ENCODE results near the gene CEBPA.
A peak's percentile ranks its signal among the peaks of the same experiment; 100 is the strongest.

CEBPA gene

GRCh38 chr19:33282036-33282671, 20.2 kb downstream of the CEBPA start:
- no peak overlapping the region for H3K27ac Mint-ChIP-seq
- H3K4me3 Mint-ChIP-seq = no peak overlapping the region
- ATAC-seq (replicated peaks) = no peak
- peaks cover 42 to 44% of the 10 kb centered on the region in 2 donors for H3K27me3 Mint-ChIP-seq
- no peak for DNase-seq
- peaks cover 10 to 27% of the 10 kb centered on the region in 2 donors for H3K4me1 Mint-ChIP-seq
- peaks cover 4 to 5% of the 10 kb centered on the region in 2 donors for H3K36me3 Mint-ChIP-seq
- peaks cover 2 to 4% of the 10 kb centered on the region in 2 donors for H3K9me3 Mint-ChIP-seq

GRCh38 chr19:33281296-33281926, 20.9 kb downstream of the CEBPA start:
- H3K27ac Mint-ChIP-seq = no peak overlapping the region
- peaks cover 10 to 22% of the 10 kb centered on the region in 2 donors for H3K4me1 Mint-ChIP-seq
- H3K36me3 Mint-ChIP-seq = peaks cover 4 to 5% of the 10 kb centered on the region in 2 donors
- ATAC-seq (replicated peaks) (no peak), DNase-seq (no peak)
- peaks cover 0 to 4% of the 10 kb centered on the region in 2 donors for H3K9me3 Mint-ChIP-seq
- peaks cover 36 to 37% of the 10 kb centered on the region in 2 donors for H3K27me3 Mint-ChIP-seq
- no peak overlapping the region for H3K4me3 Mint-ChIP-seq

- Mint-ChIP-seq H3K36me3 (peaks cover 4 to 5% of the 10 kb centered on the region in 2 donors), H3K27ac (peak overlapping the region; percentile 88), H3K4me1 (peaks cover 10 to 22% of the 10 kb centered on the region in 2 donors), H3K4me3 (peak overlapping the region; percentile 47 to 69), H3K27me3 (peaks cover 27 to 29% of the 10 kb centered on the region in 2 donors), H3K9me3 (peaks cover 0 to 4% of the 10 kb centered on the region in 2 donors)
- DNase-seq (peak; percentile 77), ATAC-seq (replicated peaks) (peak; percentile 96)
These were observed 21.9 kb downstream of the CEBPA start for GRCh38 chr19:33280351-33280921.

GRCh38 chr19:33279430-33280350, 22.6 kb downstream of the CEBPA start:
- H3K9me3 Mint-ChIP-seq = peaks cover 0 to 4% of the 10 kb centered on the region in 2 donors
- peaks cover 10 to 22% of the 10 kb centered on the region in 2 donors for H3K4me1 Mint-ChIP-seq
- peaks cover 4 to 5% of the 10 kb centered on the region in 2 donors for H3K36me3 Mint-ChIP-seq
- DNase-seq (no peak), ATAC-seq (replicated peaks) (peak; percentile 3 to 14)
- H3K27ac Mint-ChIP-seq = peak overlapping the region; percentile 88
- peak overlapping the region; percentile 47 to 69 for H3K4me3 Mint-ChIP-seq
- peaks cover 22 to 25% of the 10 kb centered on the region in 2 donors for H3K27me3 Mint-ChIP-seq

GRCh38 chr19:33278403-33279269, 23.7 kb downstream of the CEBPA start:
- Mint-ChIP-seq H3K27me3 (peaks cover 12 to 17% of the 10 kb centered on the region in 2 donors), H3K27ac (peak overlapping the region; percentile 74), H3K4me3 (no peak overlapping the region), H3K4me1 (peaks cover 13 to 30% of the 10 kb centered on the region in 2 donors), H3K36me3 (peaks cover 4 to 5% of the 10 kb centered on the region in 2 donors), H3K9me3 (peaks cover 0 to 4% of the 10 kb centered on the region in 2 donors)
- DNase-seq = no peak
- ATAC-seq (replicated peaks) = no peak

- ATAC-seq (replicated peaks) = no peak
- Mint-ChIP-seq H3K36me3 (peaks cover 4 to 5% of the 10 kb centered on the region in 2 donors), H3K4me3 (no peak overlapping the region)
These were observed 24.3 kb downstream of the CEBPA start for GRCh38 chr19:33278023-33278402.

GRCh38 chr19:33277434-33277833, 24.9 kb downstream of the CEBPA start:
- Mint-ChIP-seq H3K27ac (no peak overlapping the region), H3K9me3 (peaks cover 0 to 4% of the 10 kb centered on the region in 2 donors), H3K4me3 (no peak overlapping the region), H3K36me3 (peaks cover 4 to 5% of the 10 kb centered on the region in 2 donors), H3K4me1 (peaks cover 13 to 30% of the 10 kb centered on the region in 2 donors), H3K27me3 (peaks cover 9 to 14% of the 10 kb centered on the region in 2 donors)
- ATAC-seq (replicated peaks) (no peak), DNase-seq (no peak)

More at GRCh38 chr19:33278023-33278402, 24.3 kb downstream of the CEBPA start:
- peaks cover 0 to 4% of the 10 kb centered on the region in 2 donors for H3K9me3 Mint-ChIP-seq
- peaks cover 9 to 14% of the 10 kb centered on the region in 2 donors for H3K27me3 Mint-ChIP-seq
- no peak for DNase-seq
- peak overlapping the region; percentile 74 for H3K27ac Mint-ChIP-seq
- peaks cover 13 to 30% of the 10 kb centered on the region in 2 donors for H3K4me1 Mint-ChIP-seq

GRCh38 chr19:33275933-33276619, 26.3 kb downstream of the CEBPA start:
- Mint-ChIP-seq H3K27me3 (peaks cover 2 to 9% of the 10 kb centered on the region in 2 donors), H3K4me1 (peaks cover 11 to 23% of the 10 kb centered on the region in 2 donors), H3K36me3 (peaks cover 3 to 5% of the 10 kb centered on the region in 2 donors), H3K27ac (no peak overlapping the region), H3K9me3 (peaks cover 0 to 4% of the 10 kb centered on the region in 2 donors), H3K4me3 (no peak overlapping the region)
- DNase-seq (no peak), ATAC-seq (replicated peaks) (no peak)

GRCh38 chr19:33275559-33275932, 26.8 kb downstream of the CEBPA start:
- H3K4me1 Mint-ChIP-seq = peaks cover 9 to 18% of the 10 kb centered on the region in 2 donors
- peaks cover 0 to 4% of the 10 kb centered on the region in 2 donors for H3K9me3 Mint-ChIP-seq
- H3K36me3 Mint-ChIP-seq = peaks cover 2 to 5% of the 10 kb centered on the region in 2 donors
- H3K27ac Mint-ChIP-seq = no peak overlapping the region
- DNase-seq (no peak), ATAC-seq (replicated peaks) (no peak)
- peaks cover 0 to 9% of the 10 kb centered on the region in 2 donors for H3K27me3 Mint-ChIP-seq
- H3K4me3 Mint-ChIP-seq = no peak overlapping the region

- ATAC-seq (replicated peaks) (no peak), DNase-seq (no peak)
- no peak overlapping the region for H3K4me3 Mint-ChIP-seq
- H3K27ac Mint-ChIP-seq = no peak overlapping the region
- no peaks in the 10 kb centered on the region for H3K36me3 Mint-ChIP-seq
- H3K27me3 Mint-ChIP-seq = peaks cover 0 to 4% of the 10 kb centered on the region in 2 donors
- H3K9me3 Mint-ChIP-seq = no peaks in the 10 kb centered on the region
- peaks cover 4 to 12% of the 10 kb centered on the region in 2 donors for H3K4me1 Mint-ChIP-seq
These were observed 27.4 kb downstream of the CEBPA start for GRCh38 chr19:33274663-33275558.

GRCh38 chr19:33273881-33274662, 28.3 kb downstream of the CEBPA start:
- H3K9me3 Mint-ChIP-seq = no peaks in the 10 kb centered on the region
- ATAC-seq (replicated peaks) (peak; percentile 55 to 60), DNase-seq (no peak)
- peaks cover 3 to 9% of the 10 kb centered on the region in 2 donors for H3K4me1 Mint-ChIP-seq
- H3K4me3 Mint-ChIP-seq = no peak overlapping the region
- H3K36me3 Mint-ChIP-seq = no peaks in the 10 kb centered on the region
- peaks cover 0 to 4% of the 10 kb centered on the region in 2 donors for H3K27me3 Mint-ChIP-seq
- H3K27ac Mint-ChIP-seq = no peak overlapping the region
